HEK293 (cell line): ENCODE data around the gene DIP2C.

Source experiments
- CTCF ChIA-PET: fragments of 350-600 bp; formaldehyde crosslinking; extraction: SDS; loops from one replicate; lab custom pipeline; 2021; ENCODE audit warnings: antibody characterized with exemption; lab: Yijun Ruan, JAX
- POLR2A ChIA-PET: fragments of 300-600 bp; formaldehyde crosslinking; extraction: SDS; loops from one replicate; lab custom pipeline; 2020; ENCODE audit warnings: antibody characterized with exemption, inconsistent platforms; lab: Yijun Ruan, JAX
- H3K27ac ChIP-seq: fragments of 200-500 bp; sonication (Bioruptor generic); 2 replicates; pipeline ENCODE4 v1.5.1; 2014; ENCODE audit warnings: low read depth, low read length, control low read depth, inconsistent platforms; ENCODE audit errors: extremely low read depth
- H3K36me3 ChIP-seq, 2 experiments: fragments of 200-500 bp in 1 of 2; sonication (Bioruptor generic) in 1 of 2; 1 replicate in 1 of 2; 2 replicates in 1 of 2; pipeline ENCODE4 v1.5.1; 2014 to 2017; ENCODE audit warnings: inconsistent platforms in 2 of 2, low read length in 2 of 2; ENCODE audit not compliant: control insufficient read depth in 2 of 2, insufficient read depth in 1 of 2
- H3K4me1 ChIP-seq: fragments of 200-500 bp; sonication (Bioruptor generic); 2 replicates; pipeline ENCODE4 v1.5.1; 2014; ENCODE audit warnings: mild to moderate bottlenecking, low read length, inconsistent platforms; ENCODE audit not compliant: control insufficient read depth, insufficient read depth
- H3K4me3 ChIP-seq: 2 replicates; pipeline ENCODE4 v1.5.1; 2011; ENCODE audit warnings: low read depth, mild to moderate bottlenecking, control low read depth, low read length, moderate library complexity
- H3K9me3 ChIP-seq: fragments of 200-500 bp; sonication (Bioruptor generic); 2 replicates; pipeline ENCODE4 v1.5.1; 2014; ENCODE audit warnings: low read depth, low read length, inconsistent platforms; ENCODE audit not compliant: control insufficient read depth, insufficient read depth
- ELK4 ChIP-seq: IDR thresholded peaks from 2 replicates; pipeline ENCODE4 v1.6.1; 2011; ENCODE audit warnings: mild to moderate bottlenecking, low read depth, low read length, borderline replicate concordance
- HOXD13 ChIP-seq: sonication (generic); formaldehyde crosslinking; IDR thresholded peaks from 2 replicates; pipeline ENCODE4 v1.8.0; 2022; ENCODE audit warnings: missing genetic modification reagents, borderline replicate concordance
- KLF10 ChIP-seq: fragments of 450-650 bp; IDR thresholded peaks from 2 replicates; pipeline ENCODE4 v1.5.1; 2018; ENCODE audit warnings: missing biosample characterization, mild to moderate bottlenecking, missing genetic modification characterization
- KLF17 ChIP-seq: fragments of 450-650 bp; formaldehyde crosslinking; IDR thresholded peaks from 2 replicates; pipeline ENCODE4 v1.5.1; 2016; ENCODE audit warnings: missing biosample characterization, missing genetic modification characterization
- KLF9 ChIP-seq: fragments of 450-650 bp; formaldehyde crosslinking; IDR thresholded peaks from 2 replicates; pipeline ENCODE4 v1.5.1; 2016; ENCODE audit warnings: missing biosample characterization, missing genetic modification characterization, low read depth
- SCRT2 ChIP-seq: fragments of 450-650 bp; formaldehyde crosslinking; IDR thresholded peaks from 2 replicates; pipeline ENCODE4 v1.5.1; 2016; ENCODE audit warnings: missing biosample characterization, missing genetic modification characterization
- ZBTB20 ChIP-seq: fragments of 450-650 bp; formaldehyde crosslinking; IDR thresholded peaks from 2 replicates; pipeline ENCODE4 v1.5.1; 2016; ENCODE audit warnings: missing biosample characterization, missing genetic modification characterization
- ZFP37 ChIP-seq: fragments of 450-650 bp; formaldehyde crosslinking; IDR thresholded peaks from 2 replicates; pipeline ENCODE4 v1.5.1; 2016; ENCODE audit warnings: missing biosample characterization, missing genetic modification characterization
- ZFP69B ChIP-seq: fragments of 450-650 bp; formaldehyde crosslinking; IDR thresholded peaks from 2 replicates; pipeline ENCODE4 v1.5.1; 2016; ENCODE audit warnings: missing biosample characterization, missing genetic modification characterization
- ZNF121 ChIP-seq: fragments of 450-650 bp; formaldehyde crosslinking; IDR thresholded peaks from 2 replicates; pipeline ENCODE4 v1.5.1; 2016; ENCODE audit warnings: missing biosample characterization, missing genetic modification characterization
- ZNF169 ChIP-seq: fragments of 450-650 bp; formaldehyde crosslinking; IDR thresholded peaks from 2 replicates; pipeline ENCODE4 v1.5.1; 2016; ENCODE audit warnings: missing biosample characterization, missing genetic modification characterization
- ZNF398 ChIP-seq: fragments of 450-650 bp; formaldehyde crosslinking; IDR thresholded peaks from 2 replicates; pipeline ENCODE4 v1.5.1; 2017; ENCODE audit warnings: missing biosample characterization, missing genetic modification characterization
- ZNF404 ChIP-seq: fragments of 450-650 bp; formaldehyde crosslinking; IDR thresholded peaks from 2 replicates; pipeline ENCODE4 v1.5.1; 2017; ENCODE audit warnings: missing biosample characterization, missing genetic modification characterization
- ZNF426 ChIP-seq: fragments of 450-650 bp; formaldehyde crosslinking; IDR thresholded peaks from 2 replicates; pipeline ENCODE4 v1.5.1; 2017; ENCODE audit warnings: missing biosample characterization, missing genetic modification characterization, mild to moderate bottlenecking, inconsistent platforms, moderate library complexity
- ZNF510 ChIP-seq: fragments of 450-650 bp; formaldehyde crosslinking; IDR thresholded peaks from 2 replicates; pipeline ENCODE4 v1.5.1; 2018; ENCODE audit warnings: mild to moderate bottlenecking, missing genetic modification characterization, missing biosample characterization; ENCODE audit not compliant: insufficient replicate concordance
- ZNF561 ChIP-seq: fragments of 450-650 bp; IDR thresholded peaks from 2 replicates; pipeline ENCODE4 v1.5.1; 2018; ENCODE audit warnings: missing biosample characterization, missing genetic modification characterization, borderline replicate concordance
- ZNF626 ChIP-seq: fragments of 450-650 bp; sonication (Bioruptor Pico); formaldehyde crosslinking; IDR thresholded peaks from 2 replicates; pipeline ENCODE4 v1.5.1; 2018; ENCODE audit warnings: missing biosample characterization, missing genetic modification characterization, inconsistent platforms
- ZNF704 ChIP-seq: fragments of 450-650 bp; formaldehyde crosslinking; IDR thresholded peaks from 2 replicates; pipeline ENCODE4 v1.5.1; 2016; ENCODE audit warnings: missing biosample characterization, missing genetic modification characterization
- ZXDB ChIP-seq: fragments of 450-650 bp; formaldehyde crosslinking; IDR thresholded peaks from 2 replicates; pipeline ENCODE4 v1.5.1; 2016; ENCODE audit warnings: missing biosample characterization, missing genetic modification characterization
- TF ChIP-seq, protein P1 (sequence below): fragments of 450-650 bp; formaldehyde crosslinking; IDR thresholded peaks from 2 replicates; pipeline ENCODE4 v1.5.1; 2017; ENCODE audit warnings: missing biosample characterization, missing genetic modification characterization
- TF ChIP-seq, protein P2 (sequence below): fragments of 450-650 bp; formaldehyde crosslinking; IDR thresholded peaks from 2 replicates; pipeline ENCODE4 v1.5.1; 2016; ENCODE audit warnings: missing biosample characterization, missing genetic modification characterization

Gene DIP2C

GRCh38 chr10:510415-510881, 179.0 kb downstream of the DIP2C start:
- H3K27ac ChIP-seq: no peak overlapping the region
- TF ChIP-seq ZNF426 (tag by site-specific recombination) (no peak), ZNF704 (tag by site-specific recombination) (no peak), ELK4 (no peak), SCRT2 (tag by site-specific recombination) (no peak)
- TF ChIP-seq, all 188 proteins: peak for 0
- H3K4me1 ChIP-seq: no peaks in the 10 kb centered on the region
- H3K9me3 ChIP-seq: no peaks in the 10 kb centered on the region
- H3K36me3 ChIP-seq: peaks cover 0 to 6% of the 10 kb centered on the region in 2 experiments; a peak in 1 of 3 replicates
- POLR2A ChIA-PET: no interaction called here
- no peak overlapping the region for H3K4me3 ChIP-seq
- CTCF ChIA-PET: interaction anchor here (0.6 to 1.8 kb wide), 6 partner anchors 10 to 392 kb away, joined by 3 to 8 read pairs (median 4); no protein-coding TSS in a partner anchor

- TF ChIP-seq ZFP37 (tag by site-specific recombination) (no peak), SCRT2 (tag by site-specific recombination) (0 out of 2 replicates have a peak, but pooled peaks have one; percentile 32), ZNF626 (no peak), ZNF561 (tag by site-specific recombination) (no peak), HOXD13 (CRISPR knock-in tag) (no peak), KLF17 (tag by site-specific recombination) (no peak)
- TF ChIP-seq, all 188 proteins: peak for 1
- CTCF ChIA-PET: no interaction called here
- POLR2A ChIA-PET: no interaction called here
- Histone ChIP-seq H3K36me3 (peaks cover 0 to 6% of the 10 kb centered on the region in 2 experiments; a peak in 1 of 3 replicates), H3K9me3 (no peaks in the 10 kb centered on the region), H3K4me1 (no peaks in the 10 kb centered on the region), H3K4me3 (no peak overlapping the region), H3K27ac (no peak overlapping the region)
Measured at GRCh38 chr10:509361-510102, 179.9 kb downstream of the DIP2C start.

DNA sequence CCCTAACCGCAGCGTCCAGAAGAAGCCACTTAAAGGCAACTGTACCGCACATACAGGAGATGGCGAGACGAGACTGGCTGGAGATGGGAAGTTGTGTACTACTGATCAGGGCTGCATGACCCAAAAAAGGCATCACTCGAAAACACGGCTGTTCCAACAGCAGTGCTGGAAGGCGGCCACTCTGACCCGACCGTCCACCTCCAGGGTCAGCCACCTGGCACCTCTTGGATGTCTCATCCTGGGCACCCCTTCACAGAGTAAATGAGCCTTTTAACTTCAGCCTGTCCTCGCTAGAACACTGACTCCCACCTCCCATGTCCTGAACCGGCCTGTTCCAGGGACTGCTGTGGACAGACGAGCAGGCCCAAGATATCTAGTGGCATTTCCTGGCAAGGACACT, 180.7 kb downstream of the DIP2C start:
- ChIA-PET CTCF (no interaction called here), POLR2A (no interaction called here)
- H3K27ac ChIP-seq: no peak overlapping the region
- no peaks in the 10 kb centered on the region for H3K9me3 ChIP-seq
- no peaks in the 10 kb centered on the region for H3K4me1 ChIP-seq
- no peak overlapping the region for H3K4me3 ChIP-seq
- H3K36me3 ChIP-seq: peaks cover 0 to 6% of the 10 kb centered on the region in 2 experiments; a peak in 1 of 3 replicates
- TF ChIP-seq ZFP69B (tag by site-specific recombination): no peak
- TF ChIP-seq ZNF510 (tag by site-specific recombination): no peak
- no peak for TF ChIP-seq ZNF626
- no peak for TF ChIP-seq KLF9 (tag by site-specific recombination)
- TF ChIP-seq, protein P1, sequence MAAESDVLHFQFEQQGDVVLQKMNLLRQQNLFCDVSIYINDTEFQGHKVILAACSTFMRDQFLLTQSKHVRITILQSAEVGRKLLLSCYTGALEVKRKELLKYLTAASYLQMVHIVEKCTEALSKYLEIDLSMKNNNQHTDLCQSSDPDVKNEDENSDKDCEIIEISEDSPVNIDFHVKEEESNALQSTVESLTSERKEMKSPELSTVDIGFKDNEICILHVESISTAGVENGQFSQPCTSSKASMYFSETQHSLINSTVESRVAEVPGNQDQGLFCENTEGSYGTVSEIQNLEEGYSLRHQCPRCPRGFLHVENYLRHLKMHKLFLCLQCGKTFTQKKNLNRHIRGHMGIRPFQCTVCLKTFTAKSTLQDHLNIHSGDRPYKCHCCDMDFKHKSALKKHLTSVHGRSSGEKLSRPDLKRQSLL (tag by site-specific recombination): no peak
- no peak for TF ChIP-seq ZNF404 (tag by site-specific recombination)
- no peak for TF ChIP-seq ZNF398 (tag by site-specific recombination)
- TF ChIP-seq KLF10 (tag by site-specific recombination): no peak
- no peak for TF ChIP-seq ZBTB20 (tag by site-specific recombination)
- no peak for TF ChIP-seq ZXDB (tag by site-specific recombination)
- no peak for TF ChIP-seq ZNF169 (tag by site-specific recombination)
- TF ChIP-seq, protein P2, sequence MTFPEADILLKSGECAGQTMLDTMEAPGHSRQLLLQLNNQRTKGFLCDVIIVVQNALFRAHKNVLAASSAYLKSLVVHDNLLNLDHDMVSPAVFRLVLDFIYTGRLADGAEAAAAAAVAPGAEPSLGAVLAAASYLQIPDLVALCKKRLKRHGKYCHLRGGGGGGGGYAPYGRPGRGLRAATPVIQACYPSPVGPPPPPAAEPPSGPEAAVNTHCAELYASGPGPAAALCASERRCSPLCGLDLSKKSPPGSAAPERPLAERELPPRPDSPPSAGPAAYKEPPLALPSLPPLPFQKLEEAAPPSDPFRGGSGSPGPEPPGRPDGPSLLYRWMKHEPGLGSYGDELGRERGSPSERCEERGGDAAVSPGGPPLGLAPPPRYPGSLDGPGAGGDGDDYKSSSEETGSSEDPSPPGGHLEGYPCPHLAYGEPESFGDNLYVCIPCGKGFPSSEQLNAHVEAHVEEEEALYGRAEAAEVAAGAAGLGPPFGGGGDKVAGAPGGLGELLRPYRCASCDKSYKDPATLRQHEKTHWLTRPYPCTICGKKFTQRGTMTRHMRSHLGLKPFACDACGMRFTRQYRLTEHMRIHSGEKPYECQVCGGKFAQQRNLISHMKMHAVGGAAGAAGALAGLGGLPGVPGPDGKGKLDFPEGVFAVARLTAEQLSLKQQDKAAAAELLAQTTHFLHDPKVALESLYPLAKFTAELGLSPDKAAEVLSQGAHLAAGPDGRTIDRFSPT (tag by site-specific recombination): no peak
- no peak for TF ChIP-seq ZNF121
